GM19035 (cell line): Measurements from ENCODE around the gene MED25.

Experiments
- ATAC-seq: cut with Tn5 transposase; IDR thresholded peaks from one replicate; pipeline ENCODE4 v1.9.1; 2021; ENCODE audit not compliant: unreplicated experiment

The MED25 gene

GRCh38 chr19:49798574-49798973 lies 19.5 kb upstream of the MED25 start:
- ATAC-seq: no peak

GRCh38 chr19:49799271-49799797 lies 18.8 kb upstream of the MED25 start:
- no peak for ATAC-seq

GRCh38 chr19:49799798-49800376 lies 18.2 kb upstream of the MED25 start:
- no peak for ATAC-seq

GRCh38 chr19:49800771-49801170 lies 17.3 kb upstream of the MED25 start:
- ATAC-seq: no peak

GRCh38 chr19:49801401-49801888 lies 16.6 kb upstream of the MED25 start:
- no peak for ATAC-seq

GRCh38 chr19:49801966-49802661 lies 16.0 kb upstream of the MED25 start:
- no peak for ATAC-seq

- no peak for ATAC-seq
Observed at GRCh38 chr19:49802836-49803528, 15.1 kb upstream of the MED25 start.

GRCh38 chr19:49803529-49803856 lies 14.6 kb upstream of the MED25 start:
- no peak for ATAC-seq

- ATAC-seq: no peak
Observed at GRCh38 chr19:49805822-49806619, 12.1 kb upstream of the MED25 start.

GRCh38 chr19:49806620-49806959 lies 11.5 kb upstream of the MED25 start:
- no peak for ATAC-seq

- no peak for ATAC-seq
Observed at GRCh38 chr19:49807058-49807903, 10.8 kb upstream of the MED25 start.

GRCh38 chr19:49807904-49808675 lies 10.0 kb upstream of the MED25 start:
- no peak for ATAC-seq

- no peak for ATAC-seq
Observed at GRCh38 chr19:49808711-49809159, 9.4 kb upstream of the MED25 start.

GRCh38 chr19:49809160-49809940 lies 8.7 kb upstream of the MED25 start:
- no peak for ATAC-seq

GRCh38 chr19:49809941-49810389 lies 8.1 kb upstream of the MED25 start:
- no peak for ATAC-seq

GRCh38 chr19:49811328-49811727 lies 6.8 kb upstream of the MED25 start:
- no peak for ATAC-seq

- no peak for ATAC-seq
Observed at GRCh38 chr19:49812452-49812996, 5.6 kb upstream of the MED25 start.
